Stomach smooth muscle (tissue), 2 donors: ENCODE measurements around the gene MSH3.

Experiments
- H3K27ac ChIP-seq: one replicate; pipeline ENCODE4 v1.7.0; 2013; ENCODE audit warnings: mild to moderate bottlenecking, low read length, inconsistent platforms
- H3K27me3 ChIP-seq, 2 donors: one replicate each; pipeline ENCODE4 v1.7.0; 2013; ENCODE audit warnings: low read length in 2 of 2; ENCODE audit not compliant: insufficient read depth in 2 of 2, control insufficient read depth in 1 of 2
- H3K36me3 ChIP-seq, 2 donors: one replicate each; pipeline ENCODE4 v1.7.0; 2013; ENCODE audit warnings: low read length in 2 of 2; ENCODE audit not compliant: control insufficient read depth in 2 of 2, insufficient read depth in 2 of 2
- H3K4me1 ChIP-seq: one replicate; pipeline ENCODE4 v1.7.0; 2013; ENCODE audit warnings: low read length; ENCODE audit not compliant: control insufficient read depth, insufficient read depth
- H3K4me3 ChIP-seq, 2 donors: one replicate each; pipeline ENCODE4 v1.7.0; 2013; ENCODE audit warnings: low read length in 2 of 2
- H3K9ac ChIP-seq, 2 donors: one replicate each; pipeline ENCODE4 v1.7.0; 2013; ENCODE audit warnings: low read length in 2 of 2, mild to moderate bottlenecking in 1 of 2
- H3K9me3 ChIP-seq, 2 donors: one replicate each; pipeline ENCODE4 v1.7.0; 2013; ENCODE audit warnings: low read length in 2 of 2; ENCODE audit not compliant: control insufficient read depth in 2 of 2
- donor health status: healthy.
- donor health status: Pancreatic carcinoma.

The MSH3 gene

DNA sequence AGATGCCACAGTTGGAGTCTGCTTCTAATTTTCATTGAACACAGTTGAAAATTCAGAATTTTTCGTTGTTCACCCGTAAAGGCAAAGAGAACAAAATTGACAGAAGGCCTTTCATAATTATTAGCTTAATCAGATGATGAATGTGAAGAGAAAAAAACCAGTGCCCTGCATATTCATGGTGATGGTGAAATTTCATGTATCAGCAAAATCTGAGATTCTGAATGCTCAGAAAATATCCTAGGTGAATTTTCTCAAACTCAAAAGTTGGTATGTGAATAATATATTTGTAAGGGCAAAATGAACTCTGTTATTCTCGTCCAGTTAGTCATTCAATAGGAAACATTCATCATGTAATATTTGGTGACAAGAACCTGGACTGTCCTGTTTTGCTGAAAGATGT is 136.2 kb downstream of the MSH3 start:
- Histone ChIP-seq H3K4me3 (no peak overlapping the region), H3K36me3 (peaks cover 4 to 9% of the 10 kb centered on the region in 2 donors), H3K27me3 (no peaks in the 10 kb centered on the region), H3K9me3 (no peaks in the 10 kb centered on the region), H3K27ac (no peak overlapping the region), H3K4me1 (no peaks in the 10 kb centered on the region), H3K9ac (no peak overlapping the region)

DNA sequence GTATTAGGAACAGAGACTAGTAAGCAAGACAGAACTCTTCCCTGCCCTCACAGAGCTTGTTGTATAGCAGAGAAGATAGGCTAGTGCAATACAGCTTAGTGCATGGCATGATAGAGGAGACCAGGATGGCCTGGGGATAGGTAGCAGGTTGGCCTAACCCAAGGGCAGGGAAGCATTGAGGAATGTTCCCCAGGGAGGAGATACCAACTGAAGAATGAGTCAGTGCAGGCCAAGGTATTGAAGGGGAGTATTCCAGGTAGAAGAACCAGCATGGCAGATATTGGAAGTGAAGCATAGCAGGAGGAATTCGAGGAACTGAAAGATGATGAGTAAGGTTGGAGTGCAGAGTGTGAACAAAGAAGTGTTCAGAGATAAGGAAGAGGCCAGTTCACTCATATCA is 138.9 kb downstream of the MSH3 start:
- Histone ChIP-seq H3K4me3 (no peak overlapping the region), H3K9ac (no peak overlapping the region), H3K27me3 (no peaks in the 10 kb centered on the region), H3K36me3 (peaks cover 7 to 9% of the 10 kb centered on the region in 2 donors), H3K4me1 (no peaks in the 10 kb centered on the region), H3K9me3 (no peaks in the 10 kb centered on the region), H3K27ac (no peak overlapping the region)

DNA sequence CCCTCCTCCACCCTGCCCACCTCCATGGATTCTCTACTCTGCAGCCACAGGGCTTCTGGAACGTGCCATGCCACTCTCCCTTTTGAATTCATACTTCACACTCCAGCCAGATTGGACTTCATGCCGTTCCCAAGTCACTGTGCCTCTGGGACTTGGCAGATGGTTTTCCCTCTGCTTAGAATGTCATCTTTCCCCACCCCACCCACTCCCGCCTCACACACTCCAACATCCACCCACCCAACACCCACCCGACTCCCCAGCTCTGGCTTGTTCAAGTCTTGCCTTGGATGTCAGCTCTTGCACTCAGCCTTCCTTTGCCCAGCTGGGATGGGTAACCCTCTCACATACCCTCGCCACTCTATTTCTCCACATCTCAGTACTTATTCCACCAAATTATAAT is 142.4 kb downstream of the MSH3 start:
- Histone ChIP-seq H3K27ac (no peak overlapping the region), H3K9ac (no peak overlapping the region), H3K4me1 (no peaks in the 10 kb centered on the region), H3K9me3 (no peaks in the 10 kb centered on the region), H3K27me3 (no peaks in the 10 kb centered on the region), H3K4me3 (no peak overlapping the region), H3K36me3 (peaks cover 7 to 12% of the 10 kb centered on the region in 2 donors)

DNA sequence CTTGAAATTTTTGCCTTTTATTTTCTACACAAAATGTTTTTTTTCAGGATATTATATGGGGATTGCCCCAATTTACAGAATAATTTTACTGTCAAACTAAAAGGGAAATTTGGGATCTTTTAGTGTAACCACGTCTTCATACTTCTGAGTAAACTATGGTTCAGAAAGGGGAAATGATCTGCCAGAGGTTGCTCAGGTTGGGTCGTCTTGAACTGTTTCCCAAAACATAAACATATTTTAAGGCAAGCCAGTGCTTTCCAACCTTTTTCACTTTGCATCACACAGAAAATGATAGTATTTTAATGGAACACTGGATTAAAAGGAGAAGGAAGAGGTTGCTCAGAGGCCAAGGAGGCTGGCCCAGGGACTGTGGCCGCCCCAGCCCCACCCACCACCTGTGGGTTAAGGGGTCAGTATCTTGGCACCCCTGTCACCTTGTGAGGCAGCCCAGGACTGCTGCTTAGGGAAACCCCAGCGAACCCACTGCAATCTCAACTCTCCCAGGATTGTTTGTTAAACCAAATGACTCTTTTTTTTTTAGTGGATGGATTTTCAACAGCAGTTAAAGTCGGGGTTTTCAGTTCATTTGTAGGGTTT is 143.1 kb downstream of the MSH3 start:
- Histone ChIP-seq H3K4me3 (no peak overlapping the region), H3K27ac (no peak overlapping the region), H3K36me3 (peaks cover 7 to 12% of the 10 kb centered on the region in 2 donors), H3K4me1 (no peaks in the 10 kb centered on the region), H3K9ac (no peak overlapping the region), H3K27me3 (no peaks in the 10 kb centered on the region), H3K9me3 (no peaks in the 10 kb centered on the region)

DNA sequence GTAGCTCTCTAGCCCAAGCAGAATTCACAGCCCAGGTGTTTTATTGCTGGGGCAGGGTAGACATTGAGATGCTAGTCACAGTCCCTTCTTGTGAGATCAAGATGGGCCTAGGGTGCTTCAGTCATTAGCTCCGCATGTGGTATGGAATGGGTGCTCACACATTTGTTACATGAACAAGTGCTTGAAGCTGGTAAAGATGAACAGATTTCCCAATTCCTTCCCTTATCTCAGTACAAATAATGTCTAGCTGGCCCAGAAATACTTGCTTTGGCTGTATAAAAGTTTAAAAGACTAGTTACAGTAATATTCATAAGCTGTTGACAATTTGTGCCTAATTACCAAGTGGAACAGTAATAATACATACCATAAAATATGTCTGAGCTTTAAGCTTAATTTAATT is 143.7 kb downstream of the MSH3 start:
- no peak overlapping the region for H3K4me3 ChIP-seq
- no peaks in the 10 kb centered on the region for H3K9me3 ChIP-seq

DNA sequence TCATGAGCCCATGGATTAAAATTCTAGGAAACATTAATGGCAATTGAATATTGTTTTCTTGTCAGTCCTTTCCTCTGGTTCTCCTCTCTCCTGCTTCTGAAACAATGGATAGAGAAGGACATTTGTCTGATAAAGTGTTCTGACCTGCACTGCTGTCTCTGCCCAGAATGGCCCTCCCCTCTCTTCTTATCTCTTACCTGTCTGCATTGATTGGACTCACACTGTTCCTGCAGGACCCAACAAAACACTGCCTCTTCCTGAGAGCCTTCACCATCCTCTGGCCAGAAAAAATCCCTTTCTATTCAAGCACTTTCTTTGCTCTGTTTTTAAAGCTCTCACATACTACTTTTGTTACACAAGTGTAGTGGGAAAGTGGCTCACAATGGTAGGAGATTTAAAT is 144.2 kb downstream of the MSH3 start:
- H3K4me1 ChIP-seq, result no peaks in the 10 kb centered on the region
- H3K9ac ChIP-seq, result no peak overlapping the region
- H3K27me3 ChIP-seq, result no peaks in the 10 kb centered on the region
- H3K4me3 ChIP-seq, result no peak overlapping the region
- H3K27ac ChIP-seq, result no peak overlapping the region
- peaks cover 2 to 3% of the 10 kb centered on the region in 2 donors for H3K36me3 ChIP-seq
- no peaks in the 10 kb centered on the region for H3K9me3 ChIP-seq

More for the DNA sequence above, 143.7 kb downstream of the MSH3 start:
- Histone ChIP-seq H3K27me3 (no peaks in the 10 kb centered on the region), H3K9ac (no peak overlapping the region), H3K36me3 (peaks cover 6% of the 10 kb centered on the region in 2 donors), H3K4me1 (no peaks in the 10 kb centered on the region), H3K27ac (no peak overlapping the region)

DNA sequence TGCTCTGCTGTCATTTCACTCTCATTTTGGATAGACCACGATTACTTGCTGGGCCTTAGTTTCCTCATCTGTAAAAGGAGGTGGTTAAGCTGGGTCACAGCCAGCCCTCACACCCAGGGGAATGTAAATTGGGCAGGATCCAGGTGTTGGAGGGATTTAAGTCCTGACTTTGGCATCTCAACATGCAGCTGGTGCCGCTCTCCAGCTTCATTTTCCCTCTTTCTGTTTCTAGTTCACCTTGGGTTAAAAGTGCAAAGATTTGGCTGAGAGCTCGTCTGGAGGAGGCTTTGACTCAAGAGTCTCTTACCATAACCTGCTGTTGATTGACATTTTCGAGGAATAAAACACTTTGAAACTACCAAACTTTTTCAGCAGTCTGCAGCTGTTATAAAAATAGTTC is 144.6 kb downstream of the MSH3 start:
- Histone ChIP-seq H3K4me1 (no peaks in the 10 kb centered on the region), H3K27ac (no peak overlapping the region), H3K27me3 (no peaks in the 10 kb centered on the region), H3K9me3 (no peaks in the 10 kb centered on the region), H3K9ac (no peak overlapping the region), H3K36me3 (peaks cover 2 to 3% of the 10 kb centered on the region in 2 donors), H3K4me3 (no peak overlapping the region)

DNA sequence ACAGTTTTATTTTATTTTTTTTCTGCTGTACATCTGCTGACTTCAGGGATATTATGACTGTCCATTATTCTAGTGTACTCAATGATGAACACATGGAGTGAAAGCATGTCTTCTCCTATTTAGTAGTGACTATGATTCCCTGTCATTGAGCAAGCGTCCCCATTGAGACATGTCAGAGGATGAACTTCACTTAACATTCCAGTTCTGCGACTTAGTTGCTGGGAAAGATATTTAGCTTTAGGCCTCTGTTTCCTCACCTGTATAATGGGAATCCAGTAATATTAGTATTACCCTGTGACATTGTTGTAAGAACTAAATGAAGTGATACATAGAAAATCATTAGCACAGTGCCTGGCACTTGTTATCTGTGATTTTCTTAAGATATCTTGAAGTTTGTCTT is 145.1 kb downstream of the MSH3 start:
- Histone ChIP-seq H3K9me3 (no peaks in the 10 kb centered on the region), H3K27ac (no peak overlapping the region), H3K27me3 (no peaks in the 10 kb centered on the region)

DNA sequence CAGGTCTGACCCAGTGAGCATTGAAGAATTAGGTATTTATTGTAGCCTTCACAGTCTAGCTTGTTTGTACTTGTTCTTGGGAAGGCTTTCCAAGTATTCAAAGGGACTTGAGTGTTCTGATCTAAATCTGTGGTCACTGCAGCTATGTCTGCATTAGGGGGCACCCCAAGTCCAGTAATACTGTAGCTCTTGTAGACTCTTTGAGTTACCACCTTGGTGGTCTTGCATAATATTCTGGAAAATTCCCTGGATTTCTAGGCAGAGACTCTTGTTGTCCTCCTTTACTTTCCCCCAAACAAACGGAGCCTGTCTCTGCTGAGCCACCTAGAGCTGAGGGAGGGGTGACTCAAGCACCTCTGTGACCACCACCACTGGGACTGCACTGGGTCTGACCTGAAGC is 149.9 kb downstream of the MSH3 start:
- H3K9ac ChIP-seq, result no peak overlapping the region
- no peak overlapping the region for H3K4me3 ChIP-seq
- H3K4me1 ChIP-seq, result no peaks in the 10 kb centered on the region
- peaks cover 2 to 3% of the 10 kb centered on the region in 2 donors for H3K36me3 ChIP-seq
- H3K9me3 ChIP-seq, result no peaks in the 10 kb centered on the region
- H3K27me3 ChIP-seq, result no peaks in the 10 kb centered on the region
- H3K27ac ChIP-seq, result no peak overlapping the region

More for the DNA sequence above, 145.1 kb downstream of the MSH3 start:
- peaks cover 2 to 3% of the 10 kb centered on the region in 2 donors for H3K36me3 ChIP-seq
- no peak overlapping the region for H3K9ac ChIP-seq
- no peaks in the 10 kb centered on the region for H3K4me1 ChIP-seq
- no peak overlapping the region for H3K4me3 ChIP-seq

DNA sequence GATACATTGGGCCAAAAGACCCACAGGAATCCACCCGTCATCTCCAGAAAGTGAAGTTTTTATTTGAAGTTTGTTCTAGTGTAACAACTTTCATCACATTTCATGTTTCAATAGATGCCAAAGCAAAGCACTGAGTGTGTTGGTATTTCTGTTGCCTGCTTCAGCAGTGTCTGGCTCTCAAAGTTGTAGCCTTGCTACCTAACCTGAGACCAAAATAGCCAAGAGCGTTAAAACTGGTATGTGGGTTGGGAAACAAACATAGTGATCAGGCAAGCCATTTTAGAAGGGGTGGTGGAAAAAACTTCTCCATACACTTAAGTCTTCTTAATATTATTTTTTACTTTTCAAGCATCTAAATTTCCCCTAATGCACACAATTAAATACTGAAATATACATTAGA is 150.6 kb downstream of the MSH3 start:
- Histone ChIP-seq H3K4me3 (no peak overlapping the region), H3K27ac (no peak overlapping the region), H3K4me1 (no peaks in the 10 kb centered on the region), H3K36me3 (peaks cover 2 to 3% of the 10 kb centered on the region in 2 donors), H3K9ac (no peak overlapping the region), H3K27me3 (no peaks in the 10 kb centered on the region), H3K9me3 (no peaks in the 10 kb centered on the region)

DNA sequence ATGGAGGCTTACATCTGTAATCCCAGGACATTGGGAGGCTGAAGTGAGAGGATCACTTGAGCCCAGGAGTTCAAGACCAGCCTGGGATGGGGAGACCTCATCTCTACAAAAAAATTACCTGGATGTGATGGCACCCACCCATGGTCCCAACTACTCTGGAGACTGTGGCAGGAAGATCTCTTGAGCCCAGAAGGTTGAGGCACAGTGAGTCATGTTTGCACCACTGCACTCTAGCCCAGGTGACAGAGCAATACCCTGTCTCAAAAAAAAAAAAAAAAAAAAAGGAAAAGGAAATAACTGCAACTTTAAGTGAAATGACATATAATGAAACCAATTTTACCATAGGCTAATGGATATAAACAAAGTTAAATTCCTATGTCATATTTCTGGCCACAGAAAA is 152.5 kb downstream of the MSH3 start:
- no peaks in the 10 kb centered on the region for H3K4me1 ChIP-seq
- no peak overlapping the region for H3K27ac ChIP-seq
- H3K36me3 ChIP-seq, result peaks cover 2% of the 10 kb centered on the region in 2 donors
- H3K27me3 ChIP-seq, result no peaks in the 10 kb centered on the region
- no peak overlapping the region for H3K9ac ChIP-seq
- no peak overlapping the region for H3K4me3 ChIP-seq
- no peaks in the 10 kb centered on the region for H3K9me3 ChIP-seq
